HepG2 (cell line): ENCODE data around the gene YPEL3. TPM values are rescaled to one million over a fixed set of nuclear protein-coding genes. Genes with fewer than 3 reads are reported as not detected.

Experiments
- BCLAF1 ChIP-seq: fragments of 450-650 bp; IDR thresholded peaks from 2 replicates; pipeline ENCODE4 v1.6.1; 2017; ENCODE audit warnings: mild to moderate bottlenecking
- CC2D1A ChIP-seq: sonication (generic); formaldehyde crosslinking; IDR thresholded peaks from 2 replicates; pipeline ENCODE4 v1.8.1; 2023; ENCODE audit warnings: mild to moderate bottlenecking, missing genetic modification reagents
- DNMT1 ChIP-seq: sonication (generic); formaldehyde crosslinking; IDR thresholded peaks from 2 replicates; pipeline ENCODE4 v1.5.1; 2020; ENCODE audit warnings: mild to moderate bottlenecking, missing genetic modification reagents
- ESRRA ChIP-seq: sonication (generic); formaldehyde crosslinking; IDR thresholded peaks from 2 replicates; pipeline ENCODE4 v1.5.1; 2020; ENCODE audit warnings: mild to moderate bottlenecking, low read depth, missing genetic modification reagents
- JDP2 ChIP-seq: sonication (generic); formaldehyde crosslinking; IDR thresholded peaks from 2 replicates; pipeline ENCODE4 v1.8.1; 2022; ENCODE audit warnings: missing genetic modification reagents, borderline replicate concordance
- MLLT10 ChIP-seq: sonication (generic); formaldehyde crosslinking; IDR thresholded peaks from 2 replicates; pipeline ENCODE4 v1.4.0; 2020; ENCODE audit warnings: missing genetic modification reagents
- SALL1 ChIP-seq: sonication (generic); formaldehyde crosslinking; IDR thresholded peaks from 2 replicates; pipeline ENCODE4 v1.8.0; 2022; ENCODE audit warnings: mild to moderate bottlenecking, missing genetic modification reagents
- SIN3B ChIP-seq: fragments of 150-350 bp; IDR thresholded peaks from 2 replicates; pipeline ENCODE4 v1.6.1; 2014; ENCODE audit warnings: low read length
- TBL1XR1 ChIP-seq: fragments of 150-350 bp; IDR thresholded peaks from 2 replicates; pipeline ENCODE4 v1.6.1; 2014; ENCODE audit warnings: borderline replicate concordance, low read length; ENCODE audit not compliant: partially characterized antibody
- ZBTB8A ChIP-seq: sonication (generic); formaldehyde crosslinking; IDR thresholded peaks from 2 replicates; pipeline ENCODE4 v1.4.0; 2020; ENCODE audit warnings: mild to moderate bottlenecking, low read depth, missing genetic modification reagents, borderline replicate concordance
- ZNF414 ChIP-seq: sonication (generic); formaldehyde crosslinking; IDR thresholded peaks from 2 replicates; pipeline ENCODE4 v1.5.0; 2020; ENCODE audit warnings: missing genetic modification reagents
- ZNF615 ChIP-seq: sonication (generic); formaldehyde crosslinking; IDR thresholded peaks from 2 replicates; pipeline ENCODE4 v1.5.0; 2020; ENCODE audit warnings: mild to moderate bottlenecking, missing genetic modification reagents, borderline replicate concordance
- ZNF749 ChIP-seq: sonication (generic); formaldehyde crosslinking; IDR thresholded peaks from 2 replicates; pipeline ENCODE4 v1.8.0; 2022; ENCODE audit warnings: mild to moderate bottlenecking, missing genetic modification reagents, moderate library complexity, borderline replicate concordance
- polyA plus RNA-seq, 8 experiments: library from polyadenylated mRNA; depleted of rRNA in 3 of 8; stranded (reverse) in 7 of 8; unstranded in 1 of 8; fragments of >200 nt; fragmentation: Illumina TruSeq in 4 of 8; extraction: Trizol in 4 of 8; gene quantifications; 2 replicates each; pipeline versions ENCODE4 v1.2.1 to v1.2.3, GENCODE V29; 2011 to 2016; ENCODE audit warnings: low read depth in 4 of 8, missing spikeins in 1 of 8, mixed read lengths in 1 of 8; ENCODE audit not compliant: insufficient read depth in 1 of 8
- total RNA-seq, 5 experiments: library from RNA; depleted of rRNA; stranded (reverse); fragments of >200 nt; fragmentation: Illumina TruSeq; extraction: Trizol; gene quantifications; 2 replicates each; pipeline ENCODE4 v1.2.3, GENCODE V29; 2016; ENCODE audit warnings: low read depth in 1 of 5
- TF ChIP-seq, protein P1 (sequence below): sonication (generic); formaldehyde crosslinking; IDR thresholded peaks from 2 replicates; pipeline ENCODE4 v1.4.0; 2020; ENCODE audit warnings: missing genetic modification reagents
- TF ChIP-seq, protein P2 (sequence below): sonication (generic); formaldehyde crosslinking; IDR thresholded peaks from 2 replicates; pipeline ENCODE4 v1.5.0; 2020; ENCODE audit warnings: mild to moderate bottlenecking, low read depth, missing genetic modification reagents, borderline replicate concordance
- TF ChIP-seq, protein P3 (sequence below): sonication (generic); formaldehyde crosslinking; conservative IDR thresholded peaks from 2 replicates; pipeline ENCODE4 v1.5.0; 2020; ENCODE audit warnings: missing genetic modification reagents

Gene YPEL3
- total and polyA plus RNA-seq, 2 of the 13 experiments (the other 11 are each of a cell fraction or from before 2014, with no cell fraction given), result 5.4 to 47.0 TPM

GRCh38 chr16:30139583-30140481 is 43.8 kb upstream of the YPEL3 start (continued):
- TF ChIP-seq, protein P1, sequence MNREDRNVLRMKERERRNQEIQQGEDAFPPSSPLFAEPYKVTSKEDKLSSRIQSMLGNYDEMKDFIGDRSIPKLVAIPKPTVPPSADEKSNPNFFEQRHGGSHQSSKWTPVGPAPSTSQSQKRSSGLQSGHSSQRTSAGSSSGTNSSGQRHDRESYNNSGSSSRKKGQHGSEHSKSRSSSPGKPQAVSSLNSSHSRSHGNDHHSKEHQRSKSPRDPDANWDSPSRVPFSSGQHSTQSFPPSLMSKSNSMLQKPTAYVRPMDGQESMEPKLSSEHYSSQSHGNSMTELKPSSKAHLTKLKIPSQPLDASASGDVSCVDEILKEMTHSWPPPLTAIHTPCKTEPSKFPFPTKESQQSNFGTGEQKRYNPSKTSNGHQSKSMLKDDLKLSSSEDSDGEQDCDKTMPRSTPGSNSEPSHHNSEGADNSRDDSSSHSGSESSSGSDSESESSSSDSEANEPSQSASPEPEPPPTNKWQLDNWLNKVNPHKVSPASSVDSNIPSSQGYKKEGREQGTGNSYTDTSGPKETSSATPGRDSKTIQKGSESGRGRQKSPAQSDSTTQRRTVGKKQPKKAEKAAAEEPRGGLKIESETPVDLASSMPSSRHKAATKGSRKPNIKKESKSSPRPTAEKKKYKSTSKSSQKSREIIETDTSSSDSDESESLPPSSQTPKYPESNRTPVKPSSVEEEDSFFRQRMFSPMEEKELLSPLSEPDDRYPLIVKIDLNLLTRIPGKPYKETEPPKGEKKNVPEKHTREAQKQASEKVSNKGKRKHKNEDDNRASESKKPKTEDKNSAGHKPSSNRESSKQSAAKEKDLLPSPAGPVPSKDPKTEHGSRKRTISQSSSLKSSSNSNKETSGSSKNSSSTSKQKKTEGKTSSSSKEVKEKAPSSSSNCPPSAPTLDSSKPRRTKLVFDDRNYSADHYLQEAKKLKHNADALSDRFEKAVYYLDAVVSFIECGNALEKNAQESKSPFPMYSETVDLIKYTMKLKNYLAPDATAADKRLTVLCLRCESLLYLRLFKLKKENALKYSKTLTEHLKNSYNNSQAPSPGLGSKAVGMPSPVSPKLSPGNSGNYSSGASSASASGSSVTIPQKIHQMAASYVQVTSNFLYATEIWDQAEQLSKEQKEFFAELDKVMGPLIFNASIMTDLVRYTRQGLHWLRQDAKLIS (CRISPR knock-in tag), result 0 out of 2 replicates have a peak, but pooled peaks have one; percentile 26
- TF ChIP-seq ZNF615 (CRISPR knock-in tag) (0 out of 2 replicates have a peak, but pooled peaks have one; percentile 46), SIN3B (no peak), ZBTB8A (CRISPR knock-in tag) (no peak), ZNF414 (peak; percentile 94), TBL1XR1 (peak; percentile 88), DNMT1 (CRISPR knock-in tag) (no peak), ZNF749 (CRISPR knock-in tag) (peak; percentile 43; the same call in 1 of the 2 replicates), JDP2 (peak; percentile 22; the same call in 1 of the 2 replicates), MLLT10 (no peak), CC2D1A (CRISPR knock-in tag) (no peak), SALL1 (CRISPR knock-in tag) (peak; percentile 89), BCLAF1 (no peak), ESRRA (CRISPR knock-in tag) (peak; percentile 59)
- TF ChIP-seq, protein P2, sequence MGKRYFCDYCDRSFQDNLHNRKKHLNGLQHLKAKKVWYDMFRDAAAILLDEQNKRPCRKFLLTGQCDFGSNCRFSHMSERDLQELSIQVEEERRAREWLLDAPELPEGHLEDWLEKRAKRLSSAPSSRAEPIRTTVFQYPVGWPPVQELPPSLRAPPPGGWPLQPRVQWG, result no peak
- TF ChIP-seq, protein P3, sequence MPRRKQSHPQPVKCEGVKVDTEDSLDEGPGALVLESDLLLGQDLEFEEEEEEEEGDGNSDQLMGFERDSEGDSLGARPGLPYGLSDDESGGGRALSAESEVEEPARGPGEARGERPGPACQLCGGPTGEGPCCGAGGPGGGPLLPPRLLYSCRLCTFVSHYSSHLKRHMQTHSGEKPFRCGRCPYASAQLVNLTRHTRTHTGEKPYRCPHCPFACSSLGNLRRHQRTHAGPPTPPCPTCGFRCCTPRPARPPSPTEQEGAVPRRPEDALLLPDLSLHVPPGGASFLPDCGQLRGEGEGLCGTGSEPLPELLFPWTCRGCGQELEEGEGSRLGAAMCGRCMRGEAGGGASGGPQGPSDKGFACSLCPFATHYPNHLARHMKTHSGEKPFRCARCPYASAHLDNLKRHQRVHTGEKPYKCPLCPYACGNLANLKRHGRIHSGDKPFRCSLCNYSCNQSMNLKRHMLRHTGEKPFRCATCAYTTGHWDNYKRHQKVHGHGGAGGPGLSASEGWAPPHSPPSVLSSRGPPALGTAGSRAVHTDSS, result no peak
- TF ChIP-seq, all 625 proteins: peak for 278
